AG04449 (cell line): ENCODE data around the gene SLC26A5.

ENCODE experiments used
- CTCF ChIA-PET: fragments of 350-600 bp; formaldehyde crosslinking; extraction: SDS; loops from one replicate; lab custom pipeline; 2021; ENCODE audit warnings: antibody characterized with exemption; lab: Yijun Ruan, JAX
- POLR2A ChIA-PET: fragments of 400-600, 350-600 bp; formaldehyde crosslinking; extraction: SDS; loops from one replicate; lab custom pipeline; 2020; ENCODE audit warnings: antibody characterized with exemption, inconsistent platforms; lab: Yijun Ruan, JAX
- DNase-seq: peaks from one replicate; pipeline ENCODE4 v3.0.0-alpha.2; 2010; ENCODE audit warnings: low read depth, low spot score
- H3K4me3 ChIP-seq: 2 replicates; pipeline ENCODE4 v1.5.1; 2011; ENCODE audit warnings: low read depth, mild to moderate bottlenecking, control low read depth, low read length
- TF ChIP-seq, protein P1 (sequence below): IDR thresholded peaks from one replicate; pipeline ENCODE4 v1.5.1; 2011; ENCODE audit warnings: mild to moderate bottlenecking, moderate library complexity, low read length, control low read depth, inconsistent platforms; ENCODE audit not compliant: insufficient read depth; ENCODE audit errors: missing control alignments

Gene SLC26A5

DNA sequence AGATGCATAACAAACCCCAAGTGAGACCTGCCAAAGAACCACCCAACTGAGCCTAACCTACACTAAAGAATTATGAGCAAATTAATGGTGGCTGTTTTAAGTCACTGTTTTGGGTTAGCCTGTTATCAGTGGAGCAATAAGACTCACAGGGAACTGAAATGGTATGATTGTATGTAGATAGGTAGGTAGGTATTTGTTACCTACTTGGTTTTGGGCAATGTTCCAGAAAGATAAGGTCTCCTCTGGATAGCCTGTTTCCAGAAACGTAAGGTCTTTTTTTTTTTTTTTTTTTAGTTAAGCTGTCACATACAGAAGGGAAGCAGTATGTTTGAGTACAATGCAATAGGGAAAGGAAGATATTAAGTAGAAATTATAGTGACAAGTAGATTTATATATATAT lies 50.9 kb downstream of the SLC26A5 start:
- ChIA-PET CTCF (no interaction called here), POLR2A (no interaction called here)
- no peak for DNase-seq
- no peak overlapping the region for H3K4me3 ChIP-seq
- TF ChIP-seq, protein P1, sequence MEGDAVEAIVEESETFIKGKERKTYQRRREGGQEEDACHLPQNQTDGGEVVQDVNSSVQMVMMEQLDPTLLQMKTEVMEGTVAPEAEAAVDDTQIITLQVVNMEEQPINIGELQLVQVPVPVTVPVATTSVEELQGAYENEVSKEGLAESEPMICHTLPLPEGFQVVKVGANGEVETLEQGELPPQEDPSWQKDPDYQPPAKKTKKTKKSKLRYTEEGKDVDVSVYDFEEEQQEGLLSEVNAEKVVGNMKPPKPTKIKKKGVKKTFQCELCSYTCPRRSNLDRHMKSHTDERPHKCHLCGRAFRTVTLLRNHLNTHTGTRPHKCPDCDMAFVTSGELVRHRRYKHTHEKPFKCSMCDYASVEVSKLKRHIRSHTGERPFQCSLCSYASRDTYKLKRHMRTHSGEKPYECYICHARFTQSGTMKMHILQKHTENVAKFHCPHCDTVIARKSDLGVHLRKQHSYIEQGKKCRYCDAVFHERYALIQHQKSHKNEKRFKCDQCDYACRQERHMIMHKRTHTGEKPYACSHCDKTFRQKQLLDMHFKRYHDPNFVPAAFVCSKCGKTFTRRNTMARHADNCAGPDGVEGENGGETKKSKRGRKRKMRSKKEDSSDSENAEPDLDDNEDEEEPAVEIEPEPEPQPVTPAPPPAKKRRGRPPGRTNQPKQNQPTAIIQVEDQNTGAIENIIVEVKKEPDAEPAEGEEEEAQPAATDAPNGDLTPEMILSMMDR: no peak

DNA sequence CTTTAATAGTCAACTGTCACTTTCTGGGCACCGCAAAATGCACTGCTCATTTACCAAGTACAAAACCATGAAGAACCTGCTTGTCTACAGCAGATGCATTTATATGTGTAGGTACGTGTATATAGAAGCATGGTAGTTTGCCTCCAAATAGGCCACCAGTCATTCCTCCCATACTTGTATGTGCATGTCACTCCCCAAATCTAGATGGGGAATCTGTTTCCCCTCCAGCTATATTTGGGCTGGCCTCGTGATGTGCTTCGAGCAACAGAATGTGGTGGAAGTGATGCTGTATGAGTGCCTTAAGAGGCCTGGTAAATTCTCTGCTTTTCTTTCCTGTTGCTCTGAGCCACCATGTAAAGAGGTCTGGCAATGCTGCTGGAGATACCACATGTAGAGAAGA lies 51.4 kb downstream of the SLC26A5 start:
- TF ChIP-seq, protein P1: no peak
- POLR2A ChIA-PET: no interaction called here
- CTCF ChIA-PET: no interaction called here

DNA sequence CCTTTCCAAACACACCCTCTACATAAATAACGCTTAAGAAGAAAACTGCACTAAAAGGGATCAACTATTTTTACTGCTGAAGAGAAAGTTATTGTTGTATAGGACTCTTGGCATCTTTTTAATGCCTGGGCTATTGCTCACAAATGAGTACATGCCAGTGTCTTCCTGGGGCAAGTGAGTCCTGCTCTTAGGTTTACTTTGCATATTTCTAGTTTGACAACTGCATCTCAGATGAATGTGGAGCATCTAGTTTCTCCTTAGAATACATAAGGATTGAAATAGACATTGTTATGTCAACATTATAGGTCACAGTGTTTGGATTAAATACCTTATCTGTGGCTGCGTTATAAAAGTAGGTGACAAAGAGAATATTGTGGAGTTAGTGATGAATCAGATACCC lies 54.0 kb downstream of the SLC26A5 start:
- ChIA-PET POLR2A (no interaction called here), CTCF (interaction anchor here (0.7 to 1.0 kb wide), 2 partner anchors 14 to 1468 kb away, joined by 3 read pairs; no protein-coding TSS in a partner anchor)
- TF ChIP-seq, protein P1: no peak
- no peak overlapping the region for H3K4me3 ChIP-seq
- DNase-seq: peak; percentile 10

More for the DNA sequence above, 51.4 kb downstream of the SLC26A5 start:
- no peak overlapping the region for H3K4me3 ChIP-seq
- DNase-seq: no peak

DNA sequence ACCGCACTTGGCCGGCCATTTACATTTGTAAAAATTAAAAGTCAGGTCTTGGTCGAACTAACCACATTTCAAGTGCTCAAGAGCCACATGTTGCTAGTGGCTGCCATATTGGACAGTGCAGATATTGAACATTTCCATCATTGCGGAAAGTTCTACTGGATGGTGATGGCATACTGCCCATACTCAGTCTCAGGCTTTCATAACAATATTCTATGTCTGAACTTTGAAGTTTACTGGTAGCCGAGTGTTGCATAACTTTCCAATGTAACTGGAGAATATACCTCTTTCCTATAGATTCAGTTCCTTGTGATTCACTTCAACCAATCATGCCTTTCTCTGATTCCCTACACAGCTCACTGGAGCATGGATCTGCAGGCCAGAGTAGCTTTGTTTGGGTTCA lies 54.9 kb downstream of the SLC26A5 start:
- POLR2A ChIA-PET: no interaction called here
- H3K4me3 ChIP-seq: no peak overlapping the region
- TF ChIP-seq, protein P1: no peak
- CTCF ChIA-PET: interaction anchor here (1.0 kb wide), 1 partner anchor 15 kb away, joined by 3 read pairs; no protein-coding TSS in a partner anchor
- DNase-seq: no peak

DNA sequence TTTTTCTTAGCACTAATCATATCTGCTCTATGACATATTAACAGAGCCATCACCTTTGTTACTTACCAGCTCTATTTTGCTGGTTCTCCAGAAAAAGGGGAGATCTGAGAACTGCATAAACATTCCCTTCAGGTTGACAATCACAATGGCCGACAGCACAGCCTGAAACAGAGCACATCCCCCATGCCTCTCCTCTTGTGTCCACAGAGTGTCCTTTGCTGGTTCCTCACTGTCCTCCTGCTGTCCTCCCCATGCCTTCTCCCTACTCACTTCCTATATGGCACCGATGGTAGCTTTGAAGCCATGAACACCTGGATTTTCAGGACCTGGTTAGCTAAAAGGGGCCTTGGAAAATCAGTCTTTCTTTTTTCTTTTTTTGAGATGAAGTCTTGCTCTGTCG lies 56.7 kb downstream of the SLC26A5 start:
- no peak for DNase-seq
- no peak overlapping the region for H3K4me3 ChIP-seq
- TF ChIP-seq, protein P1: no peak
- POLR2A ChIA-PET: no interaction called here
- CTCF ChIA-PET: no interaction called here

DNA sequence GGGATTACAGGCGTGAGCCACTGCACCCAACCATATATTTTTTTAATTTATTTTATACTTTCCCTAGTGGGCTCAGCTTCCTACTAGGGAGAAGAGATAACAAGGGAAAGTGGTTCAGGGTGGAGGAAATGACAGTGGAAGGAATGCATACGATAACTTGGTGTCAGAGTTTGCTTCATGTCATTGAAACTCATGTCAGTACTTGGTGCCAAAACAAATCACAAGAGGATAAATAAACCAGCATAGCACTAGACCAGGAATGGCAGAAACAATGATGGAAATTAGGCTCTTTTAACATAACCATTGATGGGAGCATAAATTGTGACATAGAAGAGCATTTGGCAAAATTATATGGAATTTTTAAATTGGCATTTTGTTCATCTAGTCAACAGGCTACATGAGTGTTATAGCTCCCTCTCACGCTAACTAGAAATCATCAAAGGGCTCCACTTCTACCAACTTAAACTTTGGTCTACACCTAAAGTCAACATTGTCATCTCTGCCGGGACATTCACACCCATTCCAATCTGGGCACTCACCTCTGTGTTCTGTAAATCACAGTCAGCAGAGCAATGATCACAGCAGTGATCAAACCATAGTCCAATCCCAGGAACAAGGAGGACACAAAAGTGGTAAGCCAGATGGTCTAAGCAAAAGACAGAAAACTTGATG lies 57.4 kb downstream of the SLC26A5 start:
- TF ChIP-seq, protein P1: no peak
- ChIA-PET CTCF (no interaction called here), POLR2A (no interaction called here)
- DNase-seq: no peak
- no peak overlapping the region for H3K4me3 ChIP-seq
